Rectal smooth muscle tissue (tissue), 1 donor: ENCODE results near the gene SPAG8.

Experiments
- H3K27ac ChIP-seq: one replicate; pipeline ENCODE4 v1.7.0; 2013; ENCODE audit warnings: low read depth, low read length, inconsistent platforms
- H3K27me3 ChIP-seq: one replicate; pipeline ENCODE4 v1.7.0; 2013; ENCODE audit warnings: low read length; ENCODE audit not compliant: control insufficient read depth, insufficient read depth
- H3K36me3 ChIP-seq: one replicate; pipeline ENCODE4 v1.7.0; 2013; ENCODE audit warnings: low read length; ENCODE audit not compliant: control insufficient read depth, insufficient read depth
- H3K4me1 ChIP-seq: one replicate; pipeline ENCODE4 v1.7.0; 2013; ENCODE audit warnings: low read length; ENCODE audit not compliant: control insufficient read depth, insufficient read depth
- H3K4me3 ChIP-seq: one replicate; pipeline ENCODE4 v1.7.0; 2013; ENCODE audit warnings: low read length
- H3K9ac ChIP-seq: one replicate; pipeline ENCODE4 v1.7.0; 2013; ENCODE audit warnings: low read length

The SPAG8 gene

GRCh38 chr9:35797311-35798109, 14.6 kb downstream of the SPAG8 start:
- peaks cover 10% of the 10 kb centered on the region for H3K4me1 ChIP-seq
- H3K36me3 ChIP-seq = peaks cover 15% of the 10 kb centered on the region
- no peak overlapping the region for H3K27ac ChIP-seq
- H3K9ac ChIP-seq = no peak overlapping the region
- no peaks in the 10 kb centered on the region for H3K27me3 ChIP-seq
- H3K4me3 ChIP-seq = no peak overlapping the region

GRCh38 chr9:35795695-35796094, 16.4 kb downstream of the SPAG8 start:
- no peak overlapping the region for H3K9ac ChIP-seq
- H3K4me3 ChIP-seq = no peak overlapping the region
- H3K27me3 ChIP-seq = no peaks in the 10 kb centered on the region
- H3K27ac ChIP-seq = no peak overlapping the region
- peaks cover 6% of the 10 kb centered on the region for H3K36me3 ChIP-seq
- H3K4me1 ChIP-seq = peaks cover 13% of the 10 kb centered on the region

GRCh38 chr9:35793461-35793860, 18.6 kb downstream of the SPAG8 start:
- H3K4me3 ChIP-seq = no peak overlapping the region
- no peak overlapping the region for H3K27ac ChIP-seq
- peaks cover 3% of the 10 kb centered on the region for H3K36me3 ChIP-seq
- no peaks in the 10 kb centered on the region for H3K27me3 ChIP-seq
- peaks cover 15% of the 10 kb centered on the region for H3K4me1 ChIP-seq
- no peak overlapping the region for H3K9ac ChIP-seq

GRCh38 chr9:35792826-35793225, 19.2 kb downstream of the SPAG8 start:
- Histone ChIP-seq H3K9ac (no peak overlapping the region), H3K4me1 (peaks cover 15% of the 10 kb centered on the region), H3K4me3 (peak overlapping the region; percentile 52)

GRCh38 chr9:35792024-35792813, 19.8 kb downstream of the SPAG8 start:
- H3K4me3 ChIP-seq = peak overlapping the region; percentile 70
- H3K27ac ChIP-seq = peak overlapping the region; percentile 25
- H3K9ac ChIP-seq = no peak overlapping the region

More at GRCh38 chr9:35792826-35793225, 19.2 kb downstream of the SPAG8 start:
- Histone ChIP-seq H3K27me3 (no peaks in the 10 kb centered on the region), H3K27ac (no peak overlapping the region), H3K36me3 (peaks cover 3% of the 10 kb centered on the region)

GRCh38 chr9:35791297-35791921, 20.7 kb downstream of the SPAG8 start, which contains the start of gene NPR2:
Gene NPR2, plus strand, starts transcription at chr9:35791591. Its CDS starts 818 bp downstream, at chr9:35792409.
- Histone ChIP-seq H3K9ac (peak within 1 kb of the TSS; percentile 14), H3K27me3 (no peaks in the 10 kb centered on the region), H3K4me3 (peak within 1 kb of the TSS; percentile 70), H3K36me3 (peaks cover 3% of the 10 kb centered on the region), H3K4me1 (peaks cover 15% of the 10 kb centered on the region), H3K27ac (peak within 1 kb of the TSS; percentile 82)

More at GRCh38 chr9:35792024-35792813, 19.8 kb downstream of the SPAG8 start:
- no peaks in the 10 kb centered on the region for H3K27me3 ChIP-seq
- H3K36me3 ChIP-seq = peaks cover 3% of the 10 kb centered on the region
- H3K4me1 ChIP-seq = peaks cover 15% of the 10 kb centered on the region

GRCh38 chr9:35790385-35791296, 21.4 kb downstream of the SPAG8 start:
- no peak overlapping the region for H3K4me3 ChIP-seq
- H3K27ac ChIP-seq = peak overlapping the region; percentile 82
- H3K9ac ChIP-seq = peak overlapping the region; percentile 14
- H3K36me3 ChIP-seq = peaks cover 3% of the 10 kb centered on the region
- no peaks in the 10 kb centered on the region for H3K27me3 ChIP-seq
- H3K4me1 ChIP-seq = peaks cover 15% of the 10 kb centered on the region

- Histone ChIP-seq H3K36me3 (peaks cover 3% of the 10 kb centered on the region), H3K27me3 (no peaks in the 10 kb centered on the region), H3K4me3 (no peak overlapping the region), H3K4me1 (peaks cover 15% of the 10 kb centered on the region), H3K27ac (no peak overlapping the region), H3K9ac (no peak overlapping the region)
Observed at GRCh38 chr9:35790025-35790384, 22.1 kb downstream of the SPAG8 start.

- H3K27me3 ChIP-seq = no peaks in the 10 kb centered on the region
- H3K4me3 ChIP-seq = no peak overlapping the region
- H3K27ac ChIP-seq = no peak overlapping the region
- H3K9ac ChIP-seq = no peak overlapping the region
- peaks cover 3% of the 10 kb centered on the region for H3K36me3 ChIP-seq
- peaks cover 15% of the 10 kb centered on the region for H3K4me1 ChIP-seq
Observed at GRCh38 chr9:35789541-35789940, 22.5 kb downstream of the SPAG8 start.

- no peaks in the 10 kb centered on the region for H3K4me1 ChIP-seq
Observed at GRCh38 chr9:35783418-35783817, 28.6 kb downstream of the SPAG8 start.

GRCh38 chr9:35781066-35781465, 31.0 kb downstream of the SPAG8 start:
- H3K27ac ChIP-seq = no peak overlapping the region
- no peak overlapping the region for H3K4me3 ChIP-seq
- no peak overlapping the region for H3K9ac ChIP-seq
- no peaks in the 10 kb centered on the region for H3K36me3 ChIP-seq
- H3K27me3 ChIP-seq = no peaks in the 10 kb centered on the region
- H3K4me1 ChIP-seq = no peaks in the 10 kb centered on the region

More at GRCh38 chr9:35783418-35783817, 28.6 kb downstream of the SPAG8 start:
- H3K27me3 ChIP-seq = no peaks in the 10 kb centered on the region
- no peak overlapping the region for H3K9ac ChIP-seq
- H3K27ac ChIP-seq = no peak overlapping the region
- H3K4me3 ChIP-seq = no peak overlapping the region
- no peaks in the 10 kb centered on the region for H3K36me3 ChIP-seq
